Transverse colon (tissue), 4 donors: ENCODE data around the gene SPATA6.

ENCODE experiments used
- EP300 ChIP-seq: sonication (generic); formaldehyde crosslinking; IDR thresholded peaks from one replicate; pipeline ENCODE4 v1.6.1; 2017; ENCODE audit warnings: antibody characterized with exemption, low read depth
- POLR2A ChIP-seq: fragments of 450-650 bp; IDR thresholded peaks from one replicate; pipeline ENCODE4 v1.6.1; 2016; ENCODE audit warnings: antibody characterized with exemption, mild to moderate bottlenecking, moderate library complexity
- POLR2AphosphoS5 ChIP-seq, 3 donors: sonication (generic); formaldehyde crosslinking; IDR thresholded peaks; one replicate each; pipeline ENCODE4 v1.6.1; 2016; ENCODE audit warnings: antibody characterized with exemption in 3 of 3
- TF ChIP-seq, protein P1 (sequence below), 5 experiments: fragments of 200-600 bp in 3 of 5; fragments of 450-650 bp in 2 of 5; sonication (generic) in 3 of 5; IDR thresholded peaks; 1 replicate in 2 of 5; 2 replicates in 3 of 5; pipeline ENCODE4 v1.5.1; 2016 to 2017; ENCODE audit warnings: antibody characterized with exemption in 5 of 5, inconsistent platforms in 3 of 5, mild to moderate bottlenecking in 2 of 5, moderate library complexity in 1 of 5

DNA sequence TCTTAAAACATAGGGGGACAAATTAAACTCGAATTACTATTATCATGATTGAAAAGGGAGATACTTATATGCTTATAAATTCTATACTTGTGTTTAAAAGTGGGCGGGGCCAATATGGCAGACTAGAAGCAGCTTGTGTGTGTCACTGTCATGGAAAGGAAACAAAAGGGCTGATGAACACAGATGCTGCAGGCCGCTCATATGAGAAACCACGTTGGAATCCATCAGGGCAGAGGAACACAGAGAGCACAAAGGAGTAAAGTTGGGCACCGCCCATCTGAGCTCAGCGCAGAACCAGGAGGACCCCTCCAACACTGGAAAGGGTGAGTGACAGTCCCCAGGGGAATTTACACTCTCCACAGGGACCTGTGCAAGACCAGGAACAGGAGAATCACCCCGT is 142.5 kb downstream of the SPATA6 start:
- TF ChIP-seq, protein P1, sequence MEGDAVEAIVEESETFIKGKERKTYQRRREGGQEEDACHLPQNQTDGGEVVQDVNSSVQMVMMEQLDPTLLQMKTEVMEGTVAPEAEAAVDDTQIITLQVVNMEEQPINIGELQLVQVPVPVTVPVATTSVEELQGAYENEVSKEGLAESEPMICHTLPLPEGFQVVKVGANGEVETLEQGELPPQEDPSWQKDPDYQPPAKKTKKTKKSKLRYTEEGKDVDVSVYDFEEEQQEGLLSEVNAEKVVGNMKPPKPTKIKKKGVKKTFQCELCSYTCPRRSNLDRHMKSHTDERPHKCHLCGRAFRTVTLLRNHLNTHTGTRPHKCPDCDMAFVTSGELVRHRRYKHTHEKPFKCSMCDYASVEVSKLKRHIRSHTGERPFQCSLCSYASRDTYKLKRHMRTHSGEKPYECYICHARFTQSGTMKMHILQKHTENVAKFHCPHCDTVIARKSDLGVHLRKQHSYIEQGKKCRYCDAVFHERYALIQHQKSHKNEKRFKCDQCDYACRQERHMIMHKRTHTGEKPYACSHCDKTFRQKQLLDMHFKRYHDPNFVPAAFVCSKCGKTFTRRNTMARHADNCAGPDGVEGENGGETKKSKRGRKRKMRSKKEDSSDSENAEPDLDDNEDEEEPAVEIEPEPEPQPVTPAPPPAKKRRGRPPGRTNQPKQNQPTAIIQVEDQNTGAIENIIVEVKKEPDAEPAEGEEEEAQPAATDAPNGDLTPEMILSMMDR (IDR thresholded peaks at IDR 0.05): no peak
- no peak for TF ChIP-seq POLR2AphosphoS5 (IDR thresholded peaks at IDR 0.05)
- no peak for TF ChIP-seq POLR2A
- TF ChIP-seq EP300: no peak
